ENCODE data around the gene CD160.

CD160 gene

DNA sequence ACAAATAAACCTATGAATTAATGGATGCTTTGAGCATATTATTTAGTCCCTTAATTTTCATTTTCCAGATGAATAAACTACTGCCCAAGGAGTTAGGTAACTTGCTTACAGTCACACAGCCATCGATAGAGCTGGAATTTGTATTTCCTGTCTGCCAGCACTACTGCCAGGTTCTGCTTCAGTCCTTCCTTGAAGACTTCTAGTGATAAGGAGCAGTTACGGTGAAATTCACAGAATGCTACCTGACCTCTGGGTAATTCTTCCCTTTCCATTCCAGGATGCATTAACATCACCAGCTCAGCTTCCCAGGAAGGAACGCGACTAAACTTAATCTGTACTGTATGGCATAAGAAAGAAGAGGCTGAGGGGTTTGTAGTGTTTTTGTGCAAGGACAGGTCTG lies 11.2 kb downstream of the CD160 start:
- H3K36me3 ChIP-seq (ENCODE audit: insufficient read depth, low read length), result no peaks in the 10 kb centered on the region

DNA sequence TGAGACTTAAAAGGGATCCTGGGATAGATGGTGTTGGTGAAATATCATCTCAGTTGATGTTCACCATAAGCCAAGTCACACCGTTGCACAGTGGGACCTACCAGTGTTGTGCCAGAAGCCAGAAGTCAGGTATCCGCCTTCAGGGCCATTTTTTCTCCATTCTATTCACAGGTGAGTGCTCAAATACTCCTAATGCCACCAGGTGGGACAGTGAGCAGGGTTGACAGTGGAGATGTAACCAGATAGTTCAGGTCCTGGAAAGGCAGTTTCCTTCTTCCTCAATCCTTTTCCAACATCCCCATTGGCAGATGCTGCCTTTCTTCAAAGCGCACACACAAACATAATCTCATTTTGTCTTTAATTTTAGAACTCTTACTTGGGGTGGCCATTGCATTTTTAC lies 11.6 kb downstream of the CD160 start:
- Histone ChIP-seq H3K27me3 (ENCODE audit: insufficient read depth, low read length) (no peaks in the 10 kb centered on the region), H3K27ac (ENCODE audit: low read depth, low read length) (no peak overlapping the region), H3K4me3 (ENCODE audit: low read length) (no peak overlapping the region), H3K4me1 (ENCODE audit: insufficient read depth, low read length) (peaks cover 8% of the 10 kb centered on the region; the same call in 1 of the 2 replicates), H3K9ac (ENCODE audit: low read depth, low read length) (no peak overlapping the region), H3K36me3 (ENCODE audit: insufficient read depth, low read length) (no peaks in the 10 kb centered on the region), H3K9me3 (ENCODE audit: insufficient read depth, low read depth, low read length) (no peaks in the 10 kb centered on the region)
- 97% methylated on average over 3 of the region's 3 CpGs for WGBS

More for the DNA sequence above, 11.2 kb downstream of the CD160 start:
- 96% methylated on average over 4 of the region's 4 CpGs for WGBS
- H3K9ac ChIP-seq (ENCODE audit: low read depth, low read length), result no peak overlapping the region
- no peak overlapping the region for H3K27ac ChIP-seq (ENCODE audit: low read depth, low read length)
- H3K27me3 ChIP-seq (ENCODE audit: insufficient read depth, low read length), result no peaks in the 10 kb centered on the region
- H3K9me3 ChIP-seq (ENCODE audit: insufficient read depth, low read depth, low read length), result no peaks in the 10 kb centered on the region
- H3K4me1 ChIP-seq (ENCODE audit: insufficient read depth, low read length), result peaks cover 8% of the 10 kb centered on the region; the same call in 1 of the 2 replicates
- H3K4me3 ChIP-seq (ENCODE audit: low read length), result no peak overlapping the region

DNA sequence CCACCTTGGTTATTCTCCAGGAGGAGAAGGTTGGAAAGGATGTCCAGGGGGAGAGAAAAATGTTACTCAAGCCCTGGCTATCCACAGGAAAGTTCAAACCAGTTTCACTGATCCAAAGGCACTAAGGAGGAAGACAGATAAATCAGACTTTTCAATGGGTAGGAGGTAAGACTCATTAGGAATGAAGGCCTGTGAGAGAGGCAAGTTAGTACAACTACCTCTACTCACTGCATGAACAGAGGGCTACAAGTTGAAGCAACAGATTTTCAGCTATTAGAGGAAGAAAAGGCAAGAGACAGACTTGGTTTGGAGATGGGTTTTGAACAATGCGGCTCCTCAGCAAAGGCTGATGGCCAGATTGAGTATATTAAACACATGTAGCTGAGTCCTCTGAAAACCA lies 16.9 kb downstream of the CD160 start:
- H3K27ac ChIP-seq (ENCODE audit: low read depth, low read length), result no peak overlapping the region
- no peak overlapping the region for H3K4me3 ChIP-seq (ENCODE audit: low read length)
- H3K36me3 ChIP-seq (ENCODE audit: insufficient read depth, low read length), result no peaks in the 10 kb centered on the region
- WGBS, result 93% methylated on average over 1 of the region's 1 CpG
- no peaks in the 10 kb centered on the region for H3K4me1 ChIP-seq (ENCODE audit: insufficient read depth, low read length)
- no peaks in the 10 kb centered on the region for H3K27me3 ChIP-seq (ENCODE audit: insufficient read depth, low read length)
- no peak overlapping the region for H3K9ac ChIP-seq (ENCODE audit: low read depth, low read length)
- H3K9me3 ChIP-seq (ENCODE audit: insufficient read depth, low read depth, low read length), result no peaks in the 10 kb centered on the region

DNA sequence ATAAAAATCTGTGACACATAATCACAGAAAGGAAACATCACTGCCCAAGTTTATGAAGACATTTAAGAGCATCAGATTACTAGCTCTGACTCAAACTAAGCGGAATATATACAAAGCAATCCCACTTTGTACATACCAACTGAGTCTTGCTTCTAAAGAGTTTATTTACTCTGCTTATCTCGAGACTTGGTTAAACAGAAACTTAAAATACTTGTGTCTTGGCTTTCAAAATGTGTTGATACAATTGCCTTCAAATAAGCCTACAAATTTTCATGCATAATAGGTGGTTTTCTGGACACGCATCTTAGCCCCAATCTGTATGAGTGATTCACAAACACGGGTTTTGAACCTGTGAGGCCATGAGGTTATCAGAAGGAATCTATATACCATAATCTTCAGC lies 21.0 kb downstream of the CD160 start:
- H3K9ac ChIP-seq (ENCODE audit: low read depth, low read length), result no peak overlapping the region
- 89% methylated on average over 4 of the region's 4 CpGs for WGBS
- peaks cover 26% of the 10 kb centered on the region for H3K36me3 ChIP-seq (ENCODE audit: insufficient read depth, low read length)
- no peaks in the 10 kb centered on the region for H3K4me1 ChIP-seq (ENCODE audit: insufficient read depth, low read length)
- no peak overlapping the region for H3K4me3 ChIP-seq (ENCODE audit: low read length)
- no peaks in the 10 kb centered on the region for H3K27me3 ChIP-seq (ENCODE audit: insufficient read depth, low read length)
- no peaks in the 10 kb centered on the region for H3K9me3 ChIP-seq (ENCODE audit: insufficient read depth, low read depth, low read length)
- no peak overlapping the region for H3K27ac ChIP-seq (ENCODE audit: low read depth, low read length)

DNA sequence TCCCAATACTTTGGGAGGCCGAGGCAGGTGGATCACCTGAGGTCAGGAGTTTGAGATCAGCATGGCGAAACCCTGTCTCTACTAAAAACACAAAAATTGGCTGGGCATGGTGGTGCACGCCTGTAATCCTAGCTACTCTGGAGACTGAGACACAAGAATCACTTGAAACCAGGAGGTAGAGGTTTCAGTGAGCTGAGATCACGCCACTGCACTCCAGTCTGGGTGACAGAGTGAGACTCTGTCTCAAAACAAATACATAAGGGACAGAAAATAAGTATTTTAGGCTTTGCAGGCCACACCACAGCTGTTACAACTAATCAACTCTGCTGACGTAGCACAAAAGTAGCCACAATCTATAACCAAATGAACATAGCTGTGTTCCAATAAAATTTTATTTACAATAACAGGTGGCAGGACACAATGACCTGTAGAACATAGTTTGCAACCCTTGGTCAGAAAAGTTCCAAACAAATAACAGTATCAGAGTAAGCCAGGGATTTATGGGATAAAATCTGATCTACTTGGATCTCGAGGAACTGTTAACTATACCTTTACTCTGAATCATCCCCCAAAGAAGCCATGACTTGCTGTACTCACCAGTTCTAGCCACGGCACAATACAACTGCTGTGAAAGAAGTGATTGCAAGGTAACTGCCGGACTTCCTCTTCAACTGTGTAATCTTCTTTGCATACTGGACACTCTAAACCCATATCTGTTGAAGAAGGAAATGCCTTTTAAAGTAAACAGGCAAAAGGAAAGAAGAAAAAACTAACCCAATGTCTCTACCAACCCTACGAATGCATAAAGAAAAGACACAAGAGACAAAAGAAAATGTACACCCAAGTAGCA lies 28.3 kb downstream of the CD160 start:
- 92% methylated on average over 8 of the region's 9 CpGs for WGBS
- no peak overlapping the region for H3K27ac ChIP-seq (ENCODE audit: low read depth, low read length)
- H3K4me3 ChIP-seq (ENCODE audit: low read length), result no peak overlapping the region
- H3K4me1 ChIP-seq (ENCODE audit: insufficient read depth, low read length), result no peaks in the 10 kb centered on the region
- H3K9ac ChIP-seq (ENCODE audit: low read depth, low read length), result no peak overlapping the region
- H3K27me3 ChIP-seq (ENCODE audit: insufficient read depth, low read length), result no peaks in the 10 kb centered on the region
- peaks cover 70% of the 10 kb centered on the region for H3K36me3 ChIP-seq (ENCODE audit: insufficient read depth, low read length)
- H3K9me3 ChIP-seq (ENCODE audit: insufficient read depth, low read depth, low read length), result no peaks in the 10 kb centered on the region

DNA sequence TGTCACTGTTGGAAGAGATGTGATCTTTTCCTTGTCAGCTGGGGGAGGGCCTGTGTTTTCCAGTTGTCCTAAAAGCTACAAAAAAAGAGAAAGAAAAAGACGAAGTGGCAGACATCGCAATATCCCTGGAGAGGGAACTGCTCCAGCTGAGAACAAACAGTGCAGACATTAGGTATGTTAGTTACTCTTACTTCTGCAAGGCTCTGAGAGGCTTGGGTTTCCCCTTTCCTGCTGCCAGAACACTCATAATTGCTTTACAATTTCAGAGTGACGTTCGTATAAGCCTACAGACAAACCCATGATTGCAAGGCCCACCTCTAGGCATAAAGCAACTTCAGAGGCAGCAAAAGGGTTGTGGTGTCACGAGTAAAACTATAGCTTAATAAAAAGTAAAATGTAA lies 31.1 kb downstream of the CD160 start:
- Histone ChIP-seq H3K36me3 (ENCODE audit: insufficient read depth, low read length) (peaks cover 54% of the 10 kb centered on the region), H3K27ac (ENCODE audit: low read depth, low read length) (no peak overlapping the region), H3K9ac (ENCODE audit: low read depth, low read length) (no peak overlapping the region), H3K9me3 (ENCODE audit: insufficient read depth, low read depth, low read length) (no peaks in the 10 kb centered on the region), H3K4me1 (ENCODE audit: insufficient read depth, low read length) (no peaks in the 10 kb centered on the region), H3K4me3 (ENCODE audit: low read length) (no peak overlapping the region), H3K27me3 (ENCODE audit: insufficient read depth, low read length) (no peaks in the 10 kb centered on the region)
- WGBS, result 91% methylated on average over 5 of the region's 5 CpGs

DNA sequence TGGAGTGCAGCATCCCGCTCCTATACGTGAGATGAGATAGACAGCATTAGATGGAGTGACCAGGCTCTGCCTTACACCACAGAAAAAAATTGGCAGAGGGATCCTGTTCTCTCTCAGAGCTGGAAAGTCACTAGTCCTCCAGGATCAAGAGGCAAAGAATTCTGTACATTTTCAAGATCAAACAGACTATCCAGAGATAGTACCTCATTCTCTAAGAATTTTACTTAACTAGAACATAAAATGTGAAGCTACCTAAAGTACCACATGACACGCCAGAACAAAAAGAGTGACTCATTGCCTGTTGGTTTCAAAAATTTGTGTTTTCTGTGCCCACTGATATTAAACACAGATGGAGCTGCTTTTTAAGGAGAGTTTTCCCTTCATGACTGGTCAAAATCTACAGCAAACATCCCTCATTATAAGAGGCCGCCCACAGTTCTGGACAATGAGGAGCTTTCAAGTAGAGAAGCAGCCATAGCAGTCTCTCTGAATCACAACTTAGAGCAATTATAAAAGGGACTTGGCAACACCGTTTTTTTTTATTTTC lies 32.3 kb downstream of the CD160 start:
- Histone ChIP-seq H3K4me1 (ENCODE audit: insufficient read depth, low read length) (no peaks in the 10 kb centered on the region), H3K27ac (ENCODE audit: low read depth, low read length) (no peak overlapping the region), H3K9ac (ENCODE audit: low read depth, low read length) (no peak overlapping the region), H3K9me3 (ENCODE audit: insufficient read depth, low read depth, low read length) (no peaks in the 10 kb centered on the region), H3K27me3 (ENCODE audit: insufficient read depth, low read length) (no peaks in the 10 kb centered on the region), H3K36me3 (ENCODE audit: insufficient read depth, low read length) (peaks cover 48% of the 10 kb centered on the region), H3K4me3 (ENCODE audit: low read length) (no peak overlapping the region)
- WGBS, result 94% methylated on average over 5 of the region's 5 CpGs

DNA sequence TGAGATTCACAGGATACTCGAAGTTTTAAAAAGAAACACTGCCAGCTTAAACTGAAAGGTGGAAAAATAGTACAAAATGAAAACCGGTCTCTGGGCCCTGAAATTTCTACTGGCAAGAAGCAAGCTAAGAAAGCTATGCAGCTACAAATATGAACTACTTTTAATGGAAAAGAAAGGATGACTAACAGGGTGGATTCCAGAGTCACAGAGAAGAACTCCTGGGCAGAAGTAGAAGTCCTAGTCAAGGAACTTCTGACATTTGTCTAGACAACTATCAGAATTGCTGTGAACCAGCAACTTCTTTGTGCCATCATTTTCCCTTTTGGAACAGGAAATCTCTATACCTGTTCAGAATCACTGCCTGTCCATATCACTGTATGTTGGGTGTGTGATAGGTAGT lies 38.1 kb downstream of the CD160 start:
- H3K4me1 ChIP-seq (ENCODE audit: insufficient read depth, low read length), result no peaks in the 10 kb centered on the region
- no peak overlapping the region for H3K27ac ChIP-seq (ENCODE audit: low read depth, low read length)
- H3K9me3 ChIP-seq (ENCODE audit: insufficient read depth, low read depth, low read length), result peaks cover 12% of the 10 kb centered on the region
- H3K4me3 ChIP-seq (ENCODE audit: low read length), result no peak overlapping the region
- H3K9ac ChIP-seq (ENCODE audit: low read depth, low read length), result no peak overlapping the region
- peaks cover 33% of the 10 kb centered on the region for H3K36me3 ChIP-seq (ENCODE audit: insufficient read depth, low read length)
- WGBS, result 91% methylated on average over 2 of the region's 2 CpGs
- no peaks in the 10 kb centered on the region for H3K27me3 ChIP-seq (ENCODE audit: insufficient read depth, low read length)

DNA sequence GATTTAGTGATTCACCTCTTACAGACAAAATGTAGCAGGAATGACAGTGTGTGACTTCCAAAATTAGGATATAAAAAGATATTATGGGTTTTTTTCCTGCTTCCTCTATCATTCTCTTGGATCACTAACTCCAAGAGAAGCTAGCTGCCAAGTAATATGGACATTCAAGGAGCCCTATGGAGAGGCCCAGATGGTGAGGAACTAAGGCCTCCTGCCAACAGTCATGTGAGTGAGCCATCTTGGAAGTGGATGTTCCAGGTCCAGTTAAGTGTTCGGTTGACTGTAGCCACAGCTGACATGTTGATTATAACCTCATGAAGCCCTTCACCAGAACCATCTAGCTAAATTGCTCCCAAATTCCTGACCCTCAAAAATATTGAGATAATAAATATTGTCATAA lies 38.8 kb downstream of the CD160 start:
- H3K36me3 ChIP-seq (ENCODE audit: insufficient read depth, low read length), result peaks cover 36% of the 10 kb centered on the region
- H3K4me3 ChIP-seq (ENCODE audit: low read length), result no peak overlapping the region
- H3K9ac ChIP-seq (ENCODE audit: low read depth, low read length), result no peak overlapping the region
- no peaks in the 10 kb centered on the region for H3K4me1 ChIP-seq (ENCODE audit: insufficient read depth, low read length)
- H3K27me3 ChIP-seq (ENCODE audit: insufficient read depth, low read length), result no peaks in the 10 kb centered on the region
- peaks cover 17% of the 10 kb centered on the region for H3K9me3 ChIP-seq (ENCODE audit: insufficient read depth, low read depth, low read length)
- WGBS, result 100% methylated on average over 1 of the region's 1 CpG
- H3K27ac ChIP-seq (ENCODE audit: low read depth, low read length), result no peak overlapping the region

DNA sequence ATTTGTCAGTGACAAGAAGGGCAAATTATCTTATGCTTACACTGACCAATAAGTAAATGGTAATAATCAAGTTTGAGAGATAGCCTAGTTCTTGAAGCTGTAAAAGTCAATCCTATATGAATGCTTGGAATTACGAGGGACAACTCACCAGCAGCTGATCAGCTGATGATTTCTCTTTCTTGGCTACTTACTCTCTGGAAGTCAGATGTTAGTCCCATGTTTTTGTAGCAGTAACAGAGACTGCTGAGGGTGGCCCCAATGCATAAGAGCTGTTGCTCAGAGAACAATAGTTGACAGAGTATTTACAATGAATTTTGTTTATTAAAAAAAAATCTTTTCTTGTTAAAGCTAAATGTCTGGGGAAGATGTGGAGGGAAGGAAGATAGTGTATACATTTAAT lies 39.3 kb downstream of the CD160 start:
- Histone ChIP-seq H3K27me3 (ENCODE audit: insufficient read depth, low read length) (no peaks in the 10 kb centered on the region), H3K4me1 (ENCODE audit: insufficient read depth, low read length) (no peaks in the 10 kb centered on the region), H3K9ac (ENCODE audit: low read depth, low read length) (no peak overlapping the region), H3K9me3 (ENCODE audit: insufficient read depth, low read depth, low read length) (peaks cover 18% of the 10 kb centered on the region), H3K36me3 (ENCODE audit: insufficient read depth, low read length) (peaks cover 34% of the 10 kb centered on the region), H3K27ac (ENCODE audit: low read depth, low read length) (no peak overlapping the region), H3K4me3 (ENCODE audit: low read length) (no peak overlapping the region)
- 95% methylated on average over 1 of the region's 1 CpG for WGBS

DNA sequence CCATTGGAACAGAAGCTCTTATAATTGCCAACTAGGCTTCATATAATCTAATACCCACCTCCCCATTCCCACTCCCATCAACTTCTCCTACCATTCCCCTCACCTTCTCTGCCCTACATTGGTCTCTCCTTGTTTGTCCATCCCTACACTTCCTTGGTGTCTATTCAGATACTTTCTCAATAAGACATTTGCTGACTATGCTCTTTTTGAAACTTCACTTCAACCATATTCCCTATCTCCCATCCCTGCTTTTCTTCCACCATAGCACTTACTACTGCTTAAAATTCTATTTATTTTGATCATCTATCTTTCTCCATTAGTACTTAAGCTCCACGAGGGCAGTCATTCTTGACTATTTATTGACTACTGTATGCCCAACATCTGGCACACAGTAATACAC lies 40.4 kb downstream of the CD160 start:
- peaks cover 18% of the 10 kb centered on the region for H3K9me3 ChIP-seq (ENCODE audit: insufficient read depth, low read depth, low read length)
- H3K27me3 ChIP-seq (ENCODE audit: insufficient read depth, low read length), result no peaks in the 10 kb centered on the region
- H3K9ac ChIP-seq (ENCODE audit: low read depth, low read length), result no peak overlapping the region
- H3K4me3 ChIP-seq (ENCODE audit: low read length), result no peak overlapping the region
- no peaks in the 10 kb centered on the region for H3K4me1 ChIP-seq (ENCODE audit: insufficient read depth, low read length)
- H3K27ac ChIP-seq (ENCODE audit: low read depth, low read length), result no peak overlapping the region
- 98% methylated on average over 1 of the region's 1 CpG for WGBS
- peaks cover 34% of the 10 kb centered on the region for H3K36me3 ChIP-seq (ENCODE audit: insufficient read depth, low read length)
